Trophoblast cell (in vitro differentiated cells and primary cell): ENCODE results near the gene KCNJ6.

Source experiments
- DNase-seq, 2 donors: peaks; one replicate each; pipeline ENCODE4 v3.0.0-alpha.2; 2016
- H2AFZ ChIP-seq: 2 replicates; pipeline ENCODE4 v1.6.1; 2013; ENCODE audit warnings: low read length, moderate library complexity, mild to moderate bottlenecking; ENCODE audit not compliant: insufficient read depth, poor library complexity
- H2AK5ac ChIP-seq: 2 replicates; pipeline ENCODE4 v1.6.1; 2013; ENCODE audit warnings: mild to moderate bottlenecking, low read length
- H2BK120ac ChIP-seq: 2 replicates; pipeline ENCODE4 v1.6.1; 2013; ENCODE audit warnings: low read length, mild to moderate bottlenecking, moderate library complexity; ENCODE audit not compliant: insufficient read depth, poor library complexity
- H2BK12ac ChIP-seq: 2 replicates; pipeline ENCODE4 v1.6.1; 2013; ENCODE audit warnings: mild to moderate bottlenecking, low read length, moderate library complexity
- H2BK5ac ChIP-seq: 2 replicates; pipeline ENCODE4 v1.6.1; 2013; ENCODE audit warnings: low read length, low read depth, moderate library complexity, mild to moderate bottlenecking; ENCODE audit not compliant: poor library complexity
- H3K14ac ChIP-seq: 2 replicates; pipeline ENCODE4 v1.6.1; 2013; ENCODE audit warnings: mild to moderate bottlenecking, low read length
- H3K18ac ChIP-seq: 2 replicates; pipeline ENCODE4 v1.6.1; 2013; ENCODE audit warnings: mild to moderate bottlenecking, low read length
- H3K23ac ChIP-seq: 2 replicates; pipeline ENCODE4 v1.6.1; 2013; ENCODE audit warnings: low read length
- H3K27ac ChIP-seq: 2 replicates; pipeline ENCODE4 v1.5.1; 2013; ENCODE audit warnings: low read depth, mild to moderate bottlenecking, inconsistent platforms, low read length, moderate library complexity
- H3K27me3 ChIP-seq: 2 replicates; pipeline ENCODE4 v1.6.1; 2013; ENCODE audit warnings: inconsistent platforms, mild to moderate bottlenecking, low read length, moderate library complexity; ENCODE audit not compliant: insufficient read depth
- H3K36me3 ChIP-seq, 2 experiments: 1 replicate in 1 of 2; 2 replicates in 1 of 2; pipeline ENCODE4 v1.6.1; 2013; ENCODE audit warnings: low read length in 2 of 2, mild to moderate bottlenecking in 2 of 2, moderate library complexity in 1 of 2; ENCODE audit not compliant: insufficient read depth in 2 of 2, control insufficient read depth in 1 of 2
- H3K4ac ChIP-seq: 2 replicates; pipeline ENCODE4 v1.6.1; 2013; ENCODE audit warnings: low read depth, mild to moderate bottlenecking, low read length, moderate library complexity
- H3K4me1 ChIP-seq, 2 experiments: 1 replicate in 1 of 2; 2 replicates in 1 of 2; pipeline ENCODE4 v1.6.1; 2013; ENCODE audit warnings: low read length in 2 of 2, mild to moderate bottlenecking in 2 of 2, moderate library complexity in 1 of 2; ENCODE audit not compliant: insufficient read depth in 2 of 2, control insufficient read depth in 1 of 2
- H3K4me2 ChIP-seq: 2 replicates; pipeline ENCODE4 v1.6.1; 2013; ENCODE audit warnings: inconsistent platforms, mild to moderate bottlenecking, low read length, moderate library complexity
- H3K4me3 ChIP-seq: 2 replicates; pipeline ENCODE4 v1.5.1; 2013; ENCODE audit warnings: mild to moderate bottlenecking, low read depth, low read length, inconsistent platforms
- H3K79me1 ChIP-seq: one replicate; pipeline ENCODE4 v1.6.1; 2013; ENCODE audit warnings: low read length
- H3K79me2 ChIP-seq: 2 replicates; pipeline ENCODE4 v1.6.1; 2013; ENCODE audit warnings: low read length, mild to moderate bottlenecking; ENCODE audit not compliant: control insufficient read depth, insufficient read depth, poor library complexity
- H3K9ac ChIP-seq: 2 replicates; pipeline ENCODE4 v1.6.1; 2013; ENCODE audit warnings: mild to moderate bottlenecking, low read length
- H3K9me3 ChIP-seq: 2 replicates; pipeline ENCODE4 v1.6.1; 2013; ENCODE audit warnings: low read depth, mild to moderate bottlenecking, control low read depth, inconsistent platforms, low read length; ENCODE audit not compliant: insufficient read depth
- H4K12ac ChIP-seq: 2 replicates; pipeline ENCODE4 v1.6.1; 2013; ENCODE audit warnings: low read depth, mild to moderate bottlenecking, low read length, moderate library complexity
- H4K8ac ChIP-seq: 2 replicates; pipeline ENCODE4 v1.6.1; 2013; ENCODE audit warnings: low read depth, mild to moderate bottlenecking, low read length, moderate library complexity
- H4K91ac ChIP-seq: one replicate; pipeline ENCODE4 v1.6.1; 2013; ENCODE audit warnings: low read depth, mild to moderate bottlenecking, low read length, moderate library complexity
- WGBS: extraction: QIAGEN DNeasy Blood & Tissue Kit; methylation state at CpG from one replicate; pipeline ENCODE4 v1.1.7; 2013; ENCODE audit warnings: missing lambda C conversion rate; ENCODE audit not compliant: insufficient read length, insufficient coverage; ENCODE audit errors: extremely low coverage; 5-methylcytosine and 5-hydroxymethylcytosine counted together

Gene KCNJ6

DNA sequence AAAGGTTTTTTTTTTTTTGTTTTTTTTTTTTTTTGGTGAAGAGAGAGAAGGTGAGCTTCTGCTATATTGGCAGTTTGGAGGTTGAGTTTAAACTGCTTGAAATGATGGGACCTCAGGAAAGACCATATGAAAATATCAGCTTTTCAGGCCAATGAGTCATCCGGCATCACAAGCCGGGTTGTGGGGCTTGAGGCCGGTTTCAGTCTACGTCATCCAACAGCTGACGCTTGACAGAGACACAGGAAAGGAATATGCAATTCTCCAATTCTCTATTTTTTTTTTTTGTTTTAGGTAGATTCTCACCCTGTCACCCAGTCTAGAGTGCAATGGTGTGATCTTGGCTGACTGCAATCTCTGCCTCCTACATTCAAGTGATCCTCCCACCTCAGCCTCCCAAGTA is 52.4 kb downstream of the KCNJ6 start:
- no peak overlapping the region for H3K14ac ChIP-seq
- H4K91ac ChIP-seq, result no peak overlapping the region
- no peaks in the 10 kb centered on the region for H3K4me1 ChIP-seq
- no peak overlapping the region for H4K8ac ChIP-seq
- H3K36me3 ChIP-seq, result no peaks in the 10 kb centered on the region
- H3K4me3 ChIP-seq, result no peak overlapping the region
- H3K79me2 ChIP-seq, result no peaks in the 10 kb centered on the region
- no peak overlapping the region for H2BK5ac ChIP-seq
- H2BK120ac ChIP-seq, result no peak overlapping the region
- no peak overlapping the region for H2AFZ ChIP-seq
- H3K9me3 ChIP-seq, result no peaks in the 10 kb centered on the region
- no peaks in the 10 kb centered on the region for H3K27me3 ChIP-seq
- H3K4ac ChIP-seq, result no peak overlapping the region
- H3K9ac ChIP-seq, result no peak overlapping the region
- H2BK12ac ChIP-seq, result no peak overlapping the region
- H3K23ac ChIP-seq, result no peak overlapping the region
- no CpG with 5 or more reads among the region's 5 CpGs for WGBS
- H3K27ac ChIP-seq, result no peak overlapping the region
- peak in 1 of 2 donors; percentile 46 for DNase-seq
- H3K18ac ChIP-seq, result no peak overlapping the region
- no peak overlapping the region for H3K4me2 ChIP-seq
- no peaks in the 10 kb centered on the region for H3K79me1 ChIP-seq
- H2AK5ac ChIP-seq, result no peak overlapping the region
- no peak overlapping the region for H4K12ac ChIP-seq

DNA sequence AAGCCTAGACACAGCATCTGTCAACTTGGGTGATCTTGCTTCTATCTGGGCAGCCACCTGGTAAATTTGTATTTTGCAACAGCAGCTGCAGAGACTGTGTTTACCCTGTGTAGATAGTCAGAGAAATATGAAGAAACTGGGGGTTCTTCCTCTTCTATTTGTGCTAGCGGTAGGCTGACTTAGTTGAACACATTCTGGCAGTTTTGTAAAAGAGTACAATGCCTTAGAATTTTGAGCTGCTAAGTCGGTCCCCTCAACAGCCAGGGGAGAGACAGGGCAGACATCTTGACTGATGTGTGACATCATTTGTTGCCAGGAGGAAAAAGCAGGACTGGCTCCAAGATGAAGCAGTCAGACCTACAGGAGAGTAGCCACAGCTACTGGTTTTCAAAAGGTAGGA is 53.7 kb downstream of the KCNJ6 start:
- no peak overlapping the region for H4K8ac ChIP-seq
- H3K9ac ChIP-seq, result no peak overlapping the region

DNA sequence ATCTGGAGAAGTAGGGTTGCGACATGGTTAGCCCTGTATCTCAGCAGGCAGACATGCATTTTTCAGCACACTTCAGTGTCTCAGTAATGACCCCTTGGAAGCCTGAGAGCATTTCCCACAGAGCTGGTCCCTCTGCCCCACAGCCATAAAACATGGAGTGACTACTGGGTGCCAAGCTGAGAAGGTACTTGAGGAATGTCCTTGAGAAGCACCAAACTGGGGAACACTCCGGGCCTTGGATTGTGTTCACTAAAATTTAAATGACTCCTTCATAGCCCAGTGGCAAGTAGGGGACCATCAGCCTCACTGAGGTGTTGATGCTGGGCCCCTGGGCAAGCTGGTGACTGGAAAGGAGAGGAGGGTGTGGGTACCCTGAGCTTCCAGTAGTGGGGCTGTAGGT is 54.7 kb downstream of the KCNJ6 start:
- no peak for DNase-seq
- Histone ChIP-seq H4K91ac (no peak overlapping the region), H3K4me3 (no peak overlapping the region), H2AFZ (no peak overlapping the region), H3K18ac (no peak overlapping the region), H3K79me1 (no peaks in the 10 kb centered on the region), H3K4ac (no peak overlapping the region), H2BK12ac (no peak overlapping the region), H3K79me2 (no peaks in the 10 kb centered on the region), H2BK120ac (no peak overlapping the region), H4K8ac (no peak overlapping the region), H3K36me3 (no peaks in the 10 kb centered on the region), H4K12ac (no peak overlapping the region), H3K9me3 (no peaks in the 10 kb centered on the region), H3K4me2 (no peak overlapping the region), H3K27ac (no peak overlapping the region), H2AK5ac (no peak overlapping the region), H3K9ac (no peak overlapping the region), H3K14ac (no peak overlapping the region), H3K23ac (no peak overlapping the region), H2BK5ac (no peak overlapping the region), H3K4me1 (no peaks in the 10 kb centered on the region), H3K27me3 (no peaks in the 10 kb centered on the region)
- WGBS, result no CpG with 5 or more reads among the region's 2 CpGs

More for the DNA sequence above, 53.7 kb downstream of the KCNJ6 start:
- H3K9me3 ChIP-seq, result no peaks in the 10 kb centered on the region
- no peak overlapping the region for H2BK5ac ChIP-seq
- no peaks in the 10 kb centered on the region for H3K27me3 ChIP-seq
- H3K36me3 ChIP-seq, result no peaks in the 10 kb centered on the region
- no peaks in the 10 kb centered on the region for H3K79me2 ChIP-seq
- no peak overlapping the region for H3K18ac ChIP-seq
- no peak overlapping the region for H3K14ac ChIP-seq
- no peak overlapping the region for H2AFZ ChIP-seq
- H2BK120ac ChIP-seq, result no peak overlapping the region
- H3K4me1 ChIP-seq, result no peaks in the 10 kb centered on the region
- no peak overlapping the region for H4K91ac ChIP-seq
- no peak overlapping the region for H2AK5ac ChIP-seq
- no CpG with 5 or more reads among the region's 2 CpGs for WGBS
- H3K4me2 ChIP-seq, result no peak overlapping the region
- no peak overlapping the region for H3K23ac ChIP-seq
- no peak overlapping the region for H3K27ac ChIP-seq
- no peaks in the 10 kb centered on the region for H3K79me1 ChIP-seq
- H3K4me3 ChIP-seq, result no peak overlapping the region
- no peak overlapping the region for H2BK12ac ChIP-seq
- peak in 1 of 2 donors; percentile 29 for DNase-seq
- no peak overlapping the region for H3K4ac ChIP-seq
- H4K12ac ChIP-seq, result no peak overlapping the region

DNA sequence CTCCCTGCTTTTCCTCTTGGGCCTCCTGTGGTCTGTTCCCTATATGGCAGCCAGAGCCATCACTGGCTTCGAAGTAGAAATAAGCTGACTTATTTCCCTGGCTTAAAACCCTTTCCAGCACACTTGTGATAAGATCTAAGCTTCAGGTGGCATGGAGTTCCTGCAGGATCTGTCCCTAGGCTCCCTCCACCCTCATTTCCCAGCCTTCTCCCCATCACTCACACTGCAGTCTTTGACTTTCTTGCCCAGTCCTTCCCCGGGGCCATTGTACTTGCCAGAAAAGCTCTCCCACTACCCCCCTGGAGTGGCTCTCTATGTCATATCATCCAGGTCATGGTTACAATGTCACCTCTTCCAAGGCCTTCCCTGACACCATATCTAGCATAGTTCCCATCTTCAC is 55.8 kb downstream of the KCNJ6 start:
- Histone ChIP-seq H3K27ac (no peak overlapping the region), H3K36me3 (no peaks in the 10 kb centered on the region), H2AFZ (no peak overlapping the region), H3K27me3 (no peaks in the 10 kb centered on the region), H3K4me2 (no peak overlapping the region), H2BK120ac (no peak overlapping the region), H4K8ac (no peak overlapping the region), H3K79me1 (no peaks in the 10 kb centered on the region), H2BK5ac (no peak overlapping the region), H3K9me3 (no peaks in the 10 kb centered on the region), H2AK5ac (no peak overlapping the region), H3K23ac (no peak overlapping the region), H3K4me1 (no peaks in the 10 kb centered on the region), H3K4me3 (no peak overlapping the region), H3K4ac (no peak overlapping the region), H3K79me2 (no peaks in the 10 kb centered on the region), H3K18ac (no peak overlapping the region), H3K14ac (no peak overlapping the region), H4K12ac (no peak overlapping the region), H4K91ac (no peak overlapping the region), H3K9ac (no peak overlapping the region), H2BK12ac (no peak overlapping the region)
- WGBS, result no CpG with 5 or more reads among the region's 2 CpGs
- no peak for DNase-seq
